Measurements from ENCODE around the gene S100A5. TPM values are rescaled to one million over a fixed set of nuclear protein-coding genes. Genes with fewer than 3 reads are reported as not detected.
A peak's percentile ranks its signal among the peaks of the same experiment; 100 is the strongest.
"Not testable (repeated sequence)": the region's sequence is repeated elsewhere in the genome, so short reads cannot be mapped to it uniquely, and the experiment has no call there.

S100A5 gene
- total and polyA plus RNA-seq, 9 of the 15 experiments (the other 6 are each of a cell fraction or from before 2014, with no cell fraction given) = 0.56 to 1.4 (median 0.64) TPM; not detected in 5

DNA sequence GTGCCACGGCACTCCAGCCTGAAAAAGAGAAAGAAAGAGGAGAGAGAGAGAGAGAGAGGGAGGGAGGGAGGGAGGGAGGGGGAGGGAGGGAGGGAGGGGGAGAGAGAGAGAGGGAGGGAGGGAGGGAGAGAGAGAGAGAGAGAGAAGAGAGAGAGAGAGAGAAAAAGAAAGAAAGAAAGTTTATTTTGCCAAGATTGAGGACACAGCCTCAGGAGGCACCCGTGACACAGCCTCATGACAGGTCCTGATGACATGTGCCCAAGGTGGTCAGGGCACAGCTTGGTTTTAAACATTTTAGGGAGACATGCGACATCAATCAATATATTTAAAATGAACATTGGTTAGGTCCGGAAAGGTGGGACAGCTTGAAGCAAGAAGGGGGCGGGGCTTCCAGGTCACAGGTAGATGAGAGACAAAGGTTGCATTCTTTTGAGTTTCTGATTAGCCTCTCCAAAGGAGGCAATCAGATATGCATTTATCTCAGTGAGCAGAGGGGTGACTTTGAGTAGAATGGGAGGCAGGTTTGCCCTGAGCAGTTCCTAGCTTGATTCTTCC, 20.5 kb downstream of the S100A5 start:
- H3K79me2 ChIP-seq (ENCODE audit: control insufficient read depth, insufficient read depth, low read length); H3K4me3 ChIP-seq; H2AFZ ChIP-seq (ENCODE audit: low read depth, low read length); H3K4me2 ChIP-seq (ENCODE audit: insufficient read depth, low read length); BruUV-seq (replicated peaks); in situ Hi-C loops (cut with MboI); FAIRE-seq; intact Hi-C loops (cut with micrococcal nuclease); H3K9me1 ChIP-seq (ENCODE audit: control insufficient read depth, insufficient read depth, low read length); ATAC-seq; H3K9ac ChIP-seq (ENCODE audit: insufficient read depth in 1 of 2, low read depth in 2 of 2, low read length in 2 of 2); H3K27me3 ChIP-seq (ENCODE audit: control insufficient read depth in 2 of 2, insufficient read depth in 2 of 2, low read length in 2 of 2); H3K36me3 ChIP-seq (ENCODE audit: control insufficient read depth, insufficient read depth, low read length); H4K20me1 ChIP-seq (replicated peaks; ENCODE audit: control insufficient read depth, insufficient read depth, low read length); DNase-seq (ENCODE audit: extremely low read depth in 1 of 4, low spot score in 3 of 4); H3K9me3 ChIP-seq (replicated peaks; ENCODE audit: control insufficient read depth, insufficient read depth, low read depth, low read length); H3K27ac ChIP-seq (ENCODE audit: extremely low read depth, low read depth, low read length): not testable (repeated sequence)
- ChIA-PET POLR2A (interaction anchor here (0.6 to 1.8 kb wide), 9 partner anchors 12 to 141 kb away, joined by 3 to 7 read pairs (median 4); no protein-coding TSS in a partner anchor), CTCF (ENCODE audit: low intra/inter-chr PET ratio) (interaction anchor here (1.0 kb wide), 1 partner anchor 10 kb away, joined by 3 read pairs; no protein-coding TSS in a partner anchor)
- 38% methylated on average over 3 of the region's 5 CpGs for WGBS (ENCODE audit: insufficient coverage, low coverage, missing lambda C conversion rate)
- peak; percentile 23; the same call in 1 of the 2 replicates for TF ChIP-seq ARID1B (IDR thresholded peaks at IDR 0.05)
- peak in 1 of 2 experiments; percentile 67; a peak in 2 of 4 replicates for TF ChIP-seq KDM1A (IDR thresholded peaks at IDR 0.05)
- TF ChIP-seq SOX6 (IDR thresholded peaks at IDR 0.05) = 0 out of 2 replicates have a peak, but pooled peaks have one; percentile 33
- TF ChIP-seq CTBP1 (IDR thresholded peaks at IDR 0.05; ENCODE audit: borderline replicate concordance) = peak; percentile 27; the same call in 1 of the 2 replicates
- peaks cover 12% of the 10 kb centered on the region in 2 experiments; a peak in 3 of 5 replicates for H3K4me1 ChIP-seq (replicated peaks in 1 of 2; ENCODE audit: control insufficient read depth in 2 of 2, insufficient read depth in 2 of 2, low read length in 2 of 2)

DNA sequence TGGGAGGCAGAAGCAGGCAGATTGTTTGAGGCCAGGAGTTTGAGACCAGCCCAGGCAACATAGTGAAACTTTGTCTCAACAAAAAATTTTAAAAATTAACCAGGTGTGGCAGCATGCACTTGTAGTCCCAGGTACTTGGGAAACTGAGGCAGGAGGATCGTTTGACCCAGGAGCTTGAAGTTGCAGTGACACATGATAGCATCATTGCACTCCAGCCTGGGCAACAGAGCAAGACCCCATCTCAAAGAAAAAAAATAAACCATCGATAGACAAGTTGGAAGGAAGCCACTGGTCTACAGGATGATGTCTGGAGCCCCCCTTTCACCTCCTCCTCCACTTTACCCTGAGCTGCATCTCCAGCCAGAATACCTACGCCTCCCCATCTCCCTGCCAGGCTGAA, 21.5 kb downstream of the S100A5 start:
- Histone ChIP-seq H4K20me1 (replicated peaks; ENCODE audit: control insufficient read depth, insufficient read depth, low read length) (no peaks in the 10 kb centered on the region), H3K4me3 (no peak overlapping the region), H3K27me3 (ENCODE audit: control insufficient read depth in 2 of 2, insufficient read depth in 2 of 2, low read length in 2 of 2) (no peaks in the 10 kb centered on the region), H3K9me1 (ENCODE audit: control insufficient read depth, insufficient read depth, low read length) (no peaks in the 10 kb centered on the region), H2AFZ (ENCODE audit: low read depth, low read length) (no peak overlapping the region), H3K79me2 (ENCODE audit: control insufficient read depth, insufficient read depth, low read length) (no peaks in the 10 kb centered on the region), H3K27ac (ENCODE audit: extremely low read depth, low read depth, low read length) (no peak overlapping the region), H3K4me2 (ENCODE audit: insufficient read depth, low read length) (no peak overlapping the region), H3K4me1 (replicated peaks in 1 of 2; ENCODE audit: control insufficient read depth in 2 of 2, insufficient read depth in 2 of 2, low read length in 2 of 2) (peaks cover 12 to 17% of the 10 kb centered on the region in 2 experiments; a peak in 3 of 5 replicates), H3K36me3 (ENCODE audit: control insufficient read depth, insufficient read depth, low read length) (no peaks in the 10 kb centered on the region), H3K9me3 (replicated peaks; ENCODE audit: control insufficient read depth, insufficient read depth, low read depth, low read length) (peaks cover 2% of the 10 kb centered on the region; the same call in 1 of the 2 replicates), H3K9ac (ENCODE audit: insufficient read depth in 1 of 2, low read depth in 2 of 2, low read length in 2 of 2) (no peak overlapping the region)
- peak; percentile 84 for TF ChIP-seq ZNF121 (CRISPR knock-in tag; conservative IDR thresholded peaks at IDR 0.05)
- TF ChIP-seq RBM25 (IDR thresholded peaks at IDR 0.05; ENCODE audit: low read depth, low read length, severe bottlenecking) = peak; percentile 23
- no peak for TF ChIP-seq POLR2B (IDR thresholded peaks at IDR 0.05; ENCODE audit: low read depth, partially characterized antibody)
- POLR2A ChIA-PET = no interaction called here
- WGBS (ENCODE audit: insufficient coverage, low coverage, missing lambda C conversion rate) = 42% methylated on average over 2 of the region's 3 CpGs
- ATAC-seq = no peak
- CTCF ChIA-PET (ENCODE audit: low intra/inter-chr PET ratio) = no interaction called here
- BruUV-seq (replicated peaks) = no TSS peak
- no peak for DNase-seq (ENCODE audit: extremely low read depth in 1 of 4, low spot score in 3 of 4)
- in situ Hi-C loops (cut with MboI) = loop anchor here (5.0 to 10.0 kb wide), 2 partner anchors 46 to 248 kb away; partner anchors contain the start of gene S100A2
- intact Hi-C loops (cut with micrococcal nuclease) = loop anchor here (10.0 kb wide), 1 partner anchor 256 kb away; the partner anchor contains the start of gene SLC27A3
- no peak for FAIRE-seq

All from K562 (cell line).